Measurements from ENCODE around the gene S100PBP. TPM values are rescaled to one million over a fixed set of nuclear protein-coding genes. Genes with fewer than 3 reads are reported as not detected.
"Not testable (repeated sequence)": the region's sequence is repeated elsewhere in the genome, so short reads cannot be mapped to it uniquely, and the experiment has no call there.

Gene S100PBP
- total RNA-seq, 2 experiments from 2014 or later: 58.0 to 65.8 TPM

GRCh38 chr1:32905588-32905987, 88.1 kb downstream of the S100PBP start:
- DNase-seq; H3K4me1 Mint-ChIP-seq; H3K4me3 Mint-ChIP-seq; POLR2A ChIA-PET; H3K9me3 Mint-ChIP-seq; H3K27ac Mint-ChIP-seq; H3K36me3 Mint-ChIP-seq (ENCODE audit: low read depth): not testable (repeated sequence)
- CTCF ChIA-PET: interaction anchor here (0.7 to 1.6 kb wide), 2 partner anchors 13 to 194 kb away, joined by 3 to 7 read pairs; no protein-coding TSS in a partner anchor
- peaks cover 44% of the 10 kb centered on the region for H3K27me3 Mint-ChIP-seq

GRCh38 chr1:32906654-32907053, 89.2 kb downstream of the S100PBP start:
- H3K9me3 Mint-ChIP-seq: no peaks in the 10 kb centered on the region
- H3K27me3 Mint-ChIP-seq: peaks cover 39% of the 10 kb centered on the region
- H3K4me1 Mint-ChIP-seq: peaks cover 4% of the 10 kb centered on the region
- H3K36me3 Mint-ChIP-seq (ENCODE audit: low read depth): no peaks in the 10 kb centered on the region
- CTCF ChIA-PET: interaction anchor here (1.1 kb wide), 1 partner anchor 10 kb away, joined by 3 read pairs; no protein-coding TSS in a partner anchor
- POLR2A ChIA-PET: no interaction called here
- DNase-seq: no peak
- H3K4me3 Mint-ChIP-seq: no peak overlapping the region
- no peak overlapping the region for H3K27ac Mint-ChIP-seq

GRCh38 chr1:32907435-32907834, 90.0 kb downstream of the S100PBP start:
- CTCF ChIA-PET: interaction anchor here (0.8 to 1.4 kb wide), 2 partner anchors 10 to 220 kb away, joined by 3 read pairs; no protein-coding TSS in a partner anchor
- Mint-ChIP-seq H3K27ac (no peak overlapping the region), H3K36me3 (ENCODE audit: low read depth) (no peaks in the 10 kb centered on the region), H3K27me3 (peaks cover 33% of the 10 kb centered on the region), H3K4me3 (no peak overlapping the region), H3K9me3 (no peaks in the 10 kb centered on the region), H3K4me1 (no peaks in the 10 kb centered on the region)
- POLR2A ChIA-PET: interaction anchor here (0.7 kb wide), 1 partner anchor 65 kb away, joined by 6 read pairs; no protein-coding TSS in a partner anchor
- no peak for DNase-seq

Other genes starting within 250 kb of the S100PBP start
- 10 to 100 TPM; 51.0 to 57.6 TPM for gene ZBTB8OS, start 167.1 kb upstream of the S100PBP start, total RNA-seq
- gene RBBP4, start 166.4 kb upstream of the S100PBP start, total RNA-seq: 100 to 1,000 TPM; 311 TPM
- not detected for gene SYNC, start 114.9 kb upstream of the S100PBP start, total RNA-seq
- gene YARS1, start 295 bp upstream of the S100PBP start, total RNA-seq: 100 to 1,000 TPM; 167 to 196 TPM
- gene FNDC5, start 53.3 kb downstream of the S100PBP start, total RNA-seq: not detected
- not detected for gene HPCA, start 68.8 kb downstream of the S100PBP start, total RNA-seq
- gene TMEM54, start 83.7 kb downstream of the S100PBP start, total RNA-seq: not detected
- gene RNF19B, start 147.2 kb downstream of the S100PBP start, total RNA-seq: 10 to 100 TPM; 18.4 to 20.1 TPM
- gene AK2, start 219.2 kb downstream of the S100PBP start, total RNA-seq: 100 to 1,000 TPM; 181 to 193 TPM